GM18520 (cell line): ENCODE data around the gene ANKRD63.

Experiments used
- ATAC-seq: cut with Tn5 transposase; IDR thresholded peaks from one replicate; pipeline ENCODE4 v1.9.1; 2021; ENCODE audit not compliant: unreplicated experiment

ANKRD63 gene

DNA sequence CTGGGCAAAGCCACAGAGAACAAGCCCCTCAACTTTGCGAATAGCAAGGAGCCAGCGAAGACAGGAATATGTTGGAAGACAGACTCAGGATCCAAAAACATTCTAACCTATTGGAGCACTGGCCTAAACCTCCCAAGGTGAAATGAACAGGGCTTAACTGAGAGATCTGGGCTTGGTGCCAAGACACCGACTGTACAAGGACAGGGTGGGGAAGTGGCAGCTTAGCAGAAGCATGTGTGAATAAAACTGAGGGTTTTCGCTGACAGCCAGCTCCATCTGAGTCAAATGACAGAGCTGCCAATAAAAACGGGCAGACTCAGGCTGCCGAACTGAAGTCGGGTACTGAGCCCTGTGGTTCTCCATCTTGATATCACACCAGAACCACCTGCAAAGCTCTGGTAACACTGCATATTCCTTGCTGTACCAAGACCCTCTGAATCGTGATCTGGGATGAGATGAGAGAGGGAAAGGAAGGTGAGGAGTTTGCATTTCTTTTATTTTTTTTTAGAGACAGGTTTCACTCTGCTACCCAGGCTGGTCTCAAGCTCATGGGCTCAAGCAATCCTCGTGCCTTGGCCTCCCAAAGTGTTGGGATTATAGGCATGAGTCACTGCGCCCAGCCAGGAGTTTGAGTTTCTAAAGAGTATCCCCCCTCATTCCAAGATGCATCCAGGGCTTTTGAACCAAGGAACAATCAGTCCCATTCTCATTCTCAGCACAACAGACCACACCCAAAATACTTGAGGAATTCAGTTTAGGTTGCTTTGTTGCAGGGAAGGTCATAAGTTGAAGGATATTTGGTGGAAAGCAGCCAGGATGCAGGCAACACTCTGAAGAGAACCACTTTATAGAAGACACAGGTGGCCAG lies 30.9 kb upstream of the ANKRD63 start:
- no peak for ATAC-seq

DNA sequence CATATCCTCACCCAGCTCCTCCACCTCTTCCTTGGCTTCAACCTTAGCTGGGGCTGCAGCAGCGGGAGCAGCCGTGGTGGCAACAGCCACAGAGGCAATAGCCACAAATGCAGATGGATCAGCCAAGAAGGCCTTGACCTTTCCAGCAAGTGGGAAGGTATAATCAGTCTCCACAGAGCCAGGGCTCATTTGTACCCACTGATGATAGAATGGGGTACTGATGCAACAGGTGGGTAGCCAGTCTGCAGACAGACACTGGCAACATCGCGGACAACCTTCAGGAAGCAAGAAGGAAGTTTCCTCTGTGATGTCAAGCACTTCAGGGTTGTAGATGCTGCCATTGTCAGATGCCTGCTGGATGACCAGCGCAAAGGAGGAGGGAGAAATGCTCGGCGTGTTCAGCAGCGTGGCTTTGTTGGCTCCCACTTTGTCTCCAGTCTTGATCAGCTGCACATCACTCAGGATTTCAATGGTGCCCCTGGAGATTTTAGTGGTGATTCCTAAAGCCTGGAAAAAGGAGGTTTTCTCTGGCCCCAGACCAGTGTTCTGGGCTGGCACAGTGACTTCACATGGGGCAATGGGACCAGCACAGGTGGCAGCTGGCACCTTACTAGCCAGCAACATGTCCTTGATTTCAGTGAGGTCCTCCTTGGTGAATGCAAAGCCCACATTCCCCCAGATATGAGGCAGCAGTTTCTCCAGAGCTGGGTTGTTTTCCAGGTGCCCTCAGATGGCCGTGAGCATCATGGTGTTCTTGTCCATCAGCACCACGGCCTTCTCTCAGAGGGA lies 29.7 kb upstream of the ANKRD63 start:
- ATAC-seq = no peak

DNA sequence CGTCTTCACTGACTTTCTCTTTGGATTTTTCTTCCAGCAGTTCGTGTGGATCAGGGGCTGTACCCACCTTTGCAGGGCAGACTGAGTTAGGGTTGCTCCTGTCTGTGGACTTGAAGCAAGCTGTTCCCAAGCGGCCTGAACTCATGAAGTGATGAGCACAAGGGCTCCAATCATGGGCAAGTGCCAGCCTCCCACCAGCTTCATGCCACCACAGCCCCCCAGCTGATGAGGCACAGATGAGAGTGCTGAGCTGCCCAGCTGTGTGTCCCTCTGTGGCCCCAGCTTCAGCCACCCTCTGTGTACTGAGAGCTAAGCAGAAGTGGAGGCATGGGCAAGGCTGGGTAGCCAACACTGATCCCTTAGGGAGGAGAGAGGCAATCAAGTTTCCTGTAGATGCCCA lies 28.1 kb upstream of the ANKRD63 start:
- no peak for ATAC-seq

DNA sequence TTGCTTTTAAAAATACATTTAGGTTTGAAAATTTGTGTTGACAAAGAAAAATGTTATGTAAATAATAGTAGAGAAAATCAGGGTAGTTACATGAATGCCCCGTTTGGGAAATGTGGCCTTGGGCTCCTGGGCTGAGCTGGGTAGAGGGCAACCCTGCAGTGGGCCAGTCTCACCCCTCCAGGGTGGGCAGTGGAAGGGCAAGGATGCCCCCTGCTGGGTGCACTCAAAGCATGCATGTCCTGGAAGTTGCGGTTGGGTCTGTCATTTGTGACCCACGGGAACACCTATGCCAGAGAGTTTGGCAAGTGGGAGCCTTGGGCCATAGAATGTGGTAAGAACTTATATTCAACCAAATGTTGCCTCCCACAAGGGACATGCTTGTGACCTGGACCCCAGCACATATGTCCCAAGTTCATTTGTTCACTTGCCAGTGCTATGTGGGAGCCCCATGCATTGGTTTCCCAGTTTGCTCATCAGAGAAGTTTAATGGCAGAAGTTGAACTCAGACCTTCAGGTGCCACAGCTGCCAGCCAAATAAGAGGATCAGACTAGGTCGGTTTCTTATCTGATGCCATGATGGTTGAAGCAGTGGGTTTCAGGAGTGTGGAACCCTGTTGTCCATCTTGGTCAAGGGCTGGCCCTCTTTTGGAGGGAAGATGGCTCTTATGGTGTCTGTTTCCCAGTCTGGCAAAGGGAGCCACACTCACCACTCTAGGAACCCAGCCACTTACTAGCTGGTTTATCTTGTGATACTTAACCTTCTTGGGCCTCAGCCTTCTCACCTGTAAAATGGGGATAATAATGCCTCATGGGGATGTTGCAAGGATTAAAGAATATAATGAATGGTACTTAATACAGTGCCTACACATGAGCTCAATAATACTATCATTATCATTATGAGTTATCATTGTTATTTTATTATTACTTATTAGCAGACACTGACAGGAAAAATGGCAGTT lies 27.4 kb upstream of the ANKRD63 start:
- no peak for ATAC-seq

DNA sequence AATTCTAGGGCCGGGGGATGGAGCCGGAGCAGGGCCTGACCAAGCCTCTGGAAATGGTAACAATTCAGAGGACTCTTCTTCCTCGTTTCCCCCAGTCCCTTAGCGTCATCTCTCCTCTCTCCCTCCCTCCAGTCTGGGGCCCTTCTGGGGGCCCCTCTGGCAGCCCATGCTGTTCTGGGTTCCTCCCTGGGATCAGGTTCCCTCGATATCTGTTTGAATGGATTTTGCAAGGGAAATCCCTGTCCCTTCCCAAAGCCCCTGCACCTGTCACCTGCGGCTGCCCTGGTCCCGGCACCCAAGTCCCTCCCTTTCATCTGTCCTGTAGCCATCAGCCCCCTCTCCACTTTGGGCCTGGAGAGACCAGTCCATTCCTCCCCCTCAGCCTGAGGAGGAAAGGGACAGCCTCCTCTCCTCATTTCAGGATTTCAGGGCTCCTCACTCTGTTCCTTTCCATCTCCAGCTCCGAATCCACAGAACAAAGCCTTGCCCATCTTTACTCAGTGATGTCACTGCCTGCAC lies 26.5 kb upstream of the ANKRD63 start:
- ATAC-seq = no peak

DNA sequence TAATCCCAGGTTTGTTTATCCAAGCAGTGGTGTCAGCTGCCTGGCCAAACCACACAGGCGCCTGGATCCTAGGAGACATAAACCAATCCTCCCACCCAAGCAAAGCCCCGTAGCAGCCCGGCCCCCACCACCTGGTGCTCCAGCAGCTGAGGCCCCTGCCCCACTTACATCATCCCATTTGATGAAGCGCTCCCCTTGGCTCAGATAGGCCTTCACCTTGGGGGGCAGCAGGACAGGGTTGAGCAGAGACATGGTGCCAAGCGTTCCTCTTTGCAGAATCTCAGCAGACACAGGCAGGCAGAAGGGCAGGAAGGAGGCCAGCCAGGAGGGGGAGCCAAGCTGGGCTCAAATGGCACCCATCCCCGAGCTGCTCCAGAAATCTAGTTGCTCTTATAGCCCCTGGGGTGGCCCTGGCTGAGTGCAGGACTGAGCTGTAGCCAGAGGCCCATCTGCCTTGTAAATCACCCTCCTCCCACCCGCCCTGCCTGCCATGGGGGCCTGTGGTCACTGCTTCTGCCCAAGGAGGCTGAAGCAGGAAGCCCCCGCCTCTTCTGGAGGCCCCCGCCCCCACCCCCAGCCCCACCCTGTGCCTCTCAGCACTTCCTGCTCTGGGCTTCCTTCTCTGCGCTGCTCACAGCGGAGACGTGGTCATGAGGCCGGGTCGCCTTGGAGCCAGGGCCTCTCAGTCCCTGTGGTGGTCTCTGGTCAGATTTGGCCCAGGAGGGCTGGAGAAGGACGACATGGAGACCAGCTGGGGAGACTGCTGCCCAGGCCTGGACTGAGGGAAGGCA lies 24.8 kb upstream of the ANKRD63 start, which contains the start of gene PLCB2:
Gene PLCB2, minus strand, starts transcription at position 515 of the 791 bp plus-strand sequence. Its CDS starts 263 bp downstream, at position 252.
- ATAC-seq = no peak

DNA sequence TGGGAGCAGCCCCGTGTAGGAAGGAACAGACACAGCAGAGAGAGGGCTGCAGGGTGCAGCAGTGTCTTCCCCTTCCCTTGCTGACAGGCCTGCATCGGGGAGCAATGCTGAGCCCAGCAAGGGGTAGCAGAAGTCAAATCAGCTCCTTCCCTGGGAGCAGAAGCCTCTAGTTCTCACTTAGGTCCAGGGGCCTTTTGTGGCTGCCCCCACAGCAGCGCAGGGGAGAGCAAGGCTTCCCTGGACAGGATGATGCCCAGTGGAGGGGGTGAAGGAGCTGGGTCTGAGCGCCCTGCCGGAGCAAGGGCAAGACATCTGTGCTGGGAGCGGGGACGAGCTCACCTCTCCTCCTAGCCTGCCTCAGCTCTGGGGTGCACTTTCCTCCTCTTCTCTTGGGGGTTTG lies 24.0 kb upstream of the ANKRD63 start:
- no peak for ATAC-seq

DNA sequence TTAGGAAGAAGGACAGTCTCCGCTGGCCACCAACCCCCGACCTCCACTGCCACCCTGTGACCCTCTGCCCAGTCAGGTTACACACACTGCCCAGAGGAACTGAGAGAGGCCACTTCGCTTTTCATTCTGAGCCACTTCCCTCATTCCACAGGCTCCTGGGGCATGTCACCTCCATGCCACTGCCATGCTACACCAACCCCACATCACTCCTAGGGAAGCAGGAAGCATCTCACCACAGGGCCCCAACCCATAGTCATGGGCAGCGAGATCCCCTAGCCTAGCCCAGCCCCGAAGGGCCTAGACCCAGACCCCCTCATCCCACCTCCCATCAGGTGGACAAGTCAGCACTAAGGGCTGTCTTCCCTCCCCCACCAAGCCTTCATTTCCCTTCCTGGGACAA lies 23.5 kb upstream of the ANKRD63 start:
- ATAC-seq = no peak

DNA sequence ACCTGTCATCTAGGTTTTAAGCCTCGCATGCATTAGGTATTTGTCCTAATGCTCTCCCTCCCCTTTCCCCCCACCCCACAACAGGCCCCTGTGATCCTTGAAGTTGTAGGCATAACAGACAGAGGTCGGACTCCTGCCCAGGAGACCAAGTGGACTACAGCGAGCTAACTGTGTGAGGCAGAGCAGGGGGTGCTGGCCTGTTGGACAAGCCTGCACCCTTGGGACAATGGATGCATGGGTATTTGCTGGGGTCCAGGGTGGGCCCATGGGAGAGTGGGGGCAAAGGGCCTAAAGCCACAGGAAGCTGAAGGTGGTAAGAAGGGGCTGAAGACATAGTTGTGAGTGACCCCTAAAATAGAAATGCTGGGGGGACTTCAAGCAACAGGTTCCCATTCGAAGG lies 22.4 kb upstream of the ANKRD63 start:
- ATAC-seq = no peak

DNA sequence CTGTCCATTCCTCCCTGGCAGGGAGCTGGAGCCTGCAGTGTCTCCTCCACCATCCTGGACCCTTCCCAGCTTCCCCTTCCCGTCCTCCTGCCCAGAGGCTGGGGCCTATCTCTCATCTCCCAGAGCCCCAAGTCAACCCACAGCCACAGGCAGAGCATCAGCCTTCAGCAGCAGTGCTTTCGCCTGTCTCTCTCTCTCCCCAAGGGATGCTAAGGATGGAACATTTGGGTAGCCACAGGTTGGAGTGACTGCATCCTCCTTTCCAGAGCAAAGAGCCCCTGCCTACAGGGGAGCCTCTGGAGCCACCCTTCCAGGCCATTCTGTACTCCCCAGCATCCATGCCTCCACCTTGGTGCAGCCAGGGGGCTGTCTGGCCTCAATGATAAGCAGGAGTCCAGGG lies 20.7 kb upstream of the ANKRD63 start:
- no peak for ATAC-seq

DNA sequence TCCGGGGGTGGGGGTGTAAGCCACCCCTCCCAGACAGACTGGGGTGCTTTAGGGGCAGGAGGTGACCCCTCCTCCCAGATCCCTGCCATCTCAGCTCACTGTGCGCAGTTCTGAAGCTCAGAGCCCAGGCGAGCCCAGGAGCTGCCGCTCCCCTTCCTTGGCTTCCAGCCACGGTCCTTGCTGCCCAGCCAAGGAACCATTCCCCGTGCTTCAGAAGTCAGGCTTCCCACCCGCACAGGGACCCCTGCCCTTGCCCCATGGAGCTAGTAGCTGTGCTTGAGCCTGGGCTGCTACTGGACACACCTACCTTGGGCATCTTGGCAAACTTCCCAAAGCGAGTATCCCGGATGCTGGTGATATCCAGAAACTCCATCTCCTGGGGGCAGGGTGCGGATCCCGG lies 20.1 kb upstream of the ANKRD63 start:
- ATAC-seq = no peak

DNA sequence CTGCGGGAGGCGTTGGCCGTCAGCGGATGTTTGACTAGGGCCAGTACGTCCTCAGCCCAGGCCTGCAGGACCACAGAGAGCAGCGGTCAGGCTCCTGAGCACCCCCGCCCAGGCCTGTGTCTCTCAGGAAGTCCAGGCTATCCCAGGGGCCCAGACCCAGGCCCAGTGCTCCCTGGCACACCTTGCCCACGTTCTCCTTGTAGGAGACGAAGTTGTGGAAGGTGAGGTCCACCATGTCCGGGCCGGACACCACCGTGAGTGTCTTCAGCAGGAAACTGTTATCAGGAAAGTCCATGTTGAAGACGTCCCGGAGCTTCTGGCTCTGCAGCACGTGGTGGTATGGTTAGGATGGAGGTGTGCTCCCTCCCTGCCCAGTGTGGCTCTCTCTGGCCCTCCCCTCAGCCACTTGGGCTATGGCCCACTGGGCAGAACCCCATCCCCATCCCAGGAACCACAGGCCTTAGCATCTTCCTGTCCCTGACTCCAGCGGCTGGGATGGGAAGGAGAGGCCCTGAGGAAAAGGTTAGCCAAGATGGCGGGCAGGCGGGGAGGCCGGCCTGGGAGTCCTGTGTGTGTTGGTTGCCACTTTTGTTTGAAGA lies 19.5 kb upstream of the ANKRD63 start:
- no peak for ATAC-seq

DNA sequence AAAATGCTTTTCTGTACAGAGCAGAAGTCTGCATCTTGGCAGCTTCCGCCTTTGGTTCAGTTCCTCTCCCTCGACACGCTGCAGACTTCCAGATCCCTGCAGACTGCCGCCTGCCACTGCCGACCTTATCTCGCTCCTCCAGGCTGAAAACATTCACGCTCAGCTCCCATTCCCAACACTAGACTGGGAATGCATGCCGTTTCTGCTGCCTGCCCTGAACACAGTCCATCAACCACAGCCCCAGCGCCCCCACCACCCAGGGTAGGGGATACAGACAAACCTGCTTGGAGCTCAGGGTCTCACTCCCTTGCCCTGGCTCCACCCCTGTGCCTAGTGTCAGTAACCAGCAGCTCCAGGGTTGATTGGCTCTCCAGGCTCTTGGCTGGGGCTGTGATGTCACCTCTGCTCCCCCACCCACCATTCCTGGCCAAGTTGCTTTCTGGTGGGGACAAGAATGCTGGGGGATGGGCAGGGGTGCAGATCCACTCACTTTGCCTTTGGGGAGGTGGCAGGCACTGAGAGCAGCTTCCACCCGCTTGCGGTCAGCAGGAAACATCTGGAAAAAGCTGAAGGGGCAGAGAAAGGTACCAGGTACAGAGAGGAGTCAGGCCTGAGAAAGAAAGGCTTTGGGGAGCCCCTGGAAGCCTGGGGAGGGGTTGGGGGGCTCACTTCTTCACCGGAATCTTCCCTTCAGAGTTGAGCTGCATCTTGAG lies 18.8 kb upstream of the ANKRD63 start:
- ATAC-seq = no peak

DNA sequence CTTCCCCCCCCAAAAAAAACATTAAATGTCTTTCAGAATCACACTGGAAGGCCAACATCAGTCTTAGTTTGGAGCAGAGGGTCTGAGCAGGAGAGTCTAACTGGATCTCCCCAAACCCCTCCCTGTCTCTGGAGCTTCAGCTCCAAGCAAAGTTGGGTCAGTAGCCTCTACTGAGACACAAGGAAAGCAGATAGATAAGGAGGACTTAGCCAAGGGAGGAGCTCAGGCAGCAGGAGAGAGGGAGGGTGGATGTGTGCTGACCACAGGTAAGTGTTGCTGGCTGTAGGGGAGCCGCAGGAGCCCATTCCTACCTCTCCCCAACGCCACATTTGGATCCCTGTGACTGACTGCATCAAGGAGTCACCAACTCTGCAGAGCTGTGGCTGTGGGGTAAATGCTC lies 17.9 kb upstream of the ANKRD63 start:
- no peak for ATAC-seq

DNA sequence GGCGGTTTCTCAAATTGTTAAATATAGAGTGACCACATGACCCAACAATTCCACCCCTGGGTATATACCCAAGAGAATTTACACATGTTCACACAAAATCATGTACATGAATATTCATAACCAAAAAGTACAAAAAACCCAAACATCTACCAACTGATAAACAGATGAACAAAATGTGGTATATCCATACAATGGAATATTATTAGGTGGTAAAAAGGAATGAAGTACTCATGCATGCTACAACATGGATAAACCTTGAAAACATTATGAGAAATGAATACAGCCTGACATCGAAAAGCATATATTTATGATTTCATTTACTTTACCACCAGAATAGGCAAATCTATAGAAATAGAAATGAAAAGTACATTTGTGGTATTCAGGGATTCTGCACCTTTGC lies 17.5 kb upstream of the ANKRD63 start:
- no peak for ATAC-seq

DNA sequence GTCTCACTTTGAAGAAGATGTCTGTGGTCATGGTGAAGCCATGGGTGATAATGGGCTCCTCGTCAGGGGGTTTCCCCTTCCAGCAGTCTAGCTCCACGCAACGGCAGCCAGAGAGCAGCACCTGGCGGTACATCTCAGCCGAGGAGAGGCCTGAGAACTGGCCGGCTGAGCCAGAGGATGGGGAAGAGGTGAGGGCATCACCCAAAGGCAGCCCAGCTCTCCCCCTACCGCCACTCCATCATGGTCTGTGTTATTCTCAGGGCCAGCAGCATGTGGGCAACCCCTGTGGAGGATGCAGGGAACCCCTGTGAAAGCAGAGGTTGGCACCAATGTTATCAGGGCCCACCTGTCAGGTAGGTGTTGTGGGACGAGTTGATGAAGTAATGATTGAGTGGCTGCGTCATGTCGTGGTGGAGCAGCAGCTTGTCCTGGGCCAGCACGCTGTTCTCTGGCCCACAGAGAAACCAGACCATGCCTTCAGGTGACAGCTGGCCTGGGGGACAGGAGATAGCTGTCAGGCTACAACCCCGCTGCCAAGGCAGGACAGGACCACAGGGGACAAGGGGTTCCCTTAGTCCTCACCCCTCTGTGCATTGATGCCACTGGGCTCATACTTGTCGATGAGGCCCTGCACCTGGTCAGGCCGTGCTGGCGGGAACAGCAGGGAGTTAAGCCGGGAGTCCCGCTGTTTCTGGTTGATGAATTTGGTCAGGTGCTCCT lies 15.5 kb upstream of the ANKRD63 start:
- no peak for ATAC-seq

DNA sequence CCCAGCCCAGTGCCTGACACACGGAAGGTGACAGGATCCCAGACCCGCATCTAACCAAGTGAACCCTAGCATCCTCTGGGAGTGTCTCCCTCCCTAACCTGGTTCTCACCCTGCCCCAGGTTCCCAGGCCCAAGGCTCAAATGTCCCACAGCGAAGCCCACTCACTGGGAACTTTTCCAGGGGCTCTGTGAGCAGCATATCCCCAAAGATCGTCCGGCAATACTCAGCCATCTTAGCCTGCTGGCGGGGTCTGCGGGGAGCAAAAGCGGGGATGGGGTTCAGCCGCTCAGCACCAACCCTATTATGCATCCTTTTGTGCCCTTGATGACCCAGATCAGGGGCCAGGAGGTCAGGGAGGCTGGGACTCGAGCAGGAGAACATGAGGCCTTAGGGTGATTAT lies 14.5 kb upstream of the ANKRD63 start:
- ATAC-seq = no peak

DNA sequence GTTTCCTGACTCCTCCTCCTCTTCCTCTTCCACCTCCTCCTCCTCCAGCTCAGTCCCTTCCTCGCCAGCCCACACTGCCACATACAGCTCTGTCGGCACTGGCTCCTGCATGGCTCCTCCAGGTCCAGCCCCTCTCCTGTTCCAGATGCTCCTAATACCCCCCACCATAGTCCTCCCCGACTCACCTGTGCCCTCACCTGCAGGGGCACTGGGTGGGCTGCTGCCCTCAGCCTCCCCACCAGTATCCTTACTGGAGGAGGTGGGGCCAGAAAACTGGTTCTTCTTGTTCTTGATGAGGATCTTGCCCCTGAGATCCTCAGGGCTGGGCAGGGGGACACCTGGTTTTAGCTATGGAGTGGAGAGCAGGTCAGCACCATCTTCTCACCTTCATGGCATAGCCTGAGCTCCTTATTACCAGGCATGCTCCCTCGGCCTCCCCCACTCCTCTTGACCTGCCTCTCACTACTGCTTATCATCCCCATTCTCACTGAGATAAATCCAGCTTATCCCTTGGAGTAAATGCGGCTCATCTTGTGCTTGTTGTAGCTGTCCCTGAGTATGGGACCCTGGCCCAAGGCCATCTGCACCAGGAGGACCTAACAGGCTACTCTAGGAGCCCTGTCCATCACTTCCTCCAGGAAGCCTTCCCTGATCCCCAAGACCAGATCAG lies 13.8 kb upstream of the ANKRD63 start:
- no peak for ATAC-seq
